NB4 (cell line): Measurements from ENCODE around the gene AKAP7.

ENCODE experiments used
- CTCF ChIP-seq: IDR thresholded peaks from one replicate; pipeline ENCODE4 v1.5.1; 2012; ENCODE audit warnings: low read depth, low read length
- MYC ChIP-seq: IDR thresholded peaks from 2 replicates; pipeline ENCODE4 v1.6.1; 2011; ENCODE audit warnings: low read depth, low read length
- POLR2A ChIP-seq: IDR thresholded peaks from 2 replicates; pipeline ENCODE4 v1.6.1; 2011; ENCODE audit warnings: mild to moderate bottlenecking; ENCODE audit not compliant: insufficient read length; ENCODE audit errors: extremely low read depth
- TF ChIP-seq, protein P1 (sequence below): IDR thresholded peaks from 2 replicates; pipeline ENCODE4 v1.6.1; 2011; ENCODE audit warnings: low read depth, low read length

DNA sequence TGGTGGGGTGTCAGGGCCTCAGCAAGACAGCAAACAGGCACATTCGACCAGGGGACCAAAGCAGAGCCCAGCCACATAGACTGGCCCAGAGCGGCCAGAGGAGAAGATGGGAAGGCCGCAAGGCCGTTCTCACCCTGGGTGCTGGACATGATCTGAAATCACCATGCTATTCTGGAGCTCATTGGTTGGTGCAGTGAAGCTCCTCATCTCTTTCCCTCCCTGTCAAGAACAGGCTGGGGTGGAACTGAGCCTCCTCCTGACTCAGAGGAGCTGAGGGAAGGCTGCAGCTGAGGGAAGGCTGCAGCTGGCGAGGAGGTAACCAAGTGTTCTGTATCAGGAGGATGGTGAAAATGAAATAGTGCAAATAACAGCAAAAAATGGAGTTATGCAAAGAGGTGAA is 80.0 kb downstream of the AKAP7 start:
- TF ChIP-seq CTCF: no peak
- no peak for TF ChIP-seq MYC
- TF ChIP-seq POLR2A: no peak
- TF ChIP-seq, protein P1, sequence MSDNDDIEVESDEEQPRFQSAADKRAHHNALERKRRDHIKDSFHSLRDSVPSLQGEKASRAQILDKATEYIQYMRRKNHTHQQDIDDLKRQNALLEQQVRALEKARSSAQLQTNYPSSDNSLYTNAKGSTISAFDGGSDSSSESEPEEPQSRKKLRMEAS: no peak
